Fibroblast of the aortic adventitia (primary cell): Measurements from ENCODE around the gene PPP5C. TPM values are rescaled to one million over a fixed set of nuclear protein-coding genes. Genes with fewer than 3 reads are reported as not detected.

Experiments used
- DNase-seq: peaks from one replicate; pipeline ENCODE4 v3.0.0-alpha.2; 2010; ENCODE audit warnings: low read depth
- H3K4me3 ChIP-seq: 2 replicates; pipeline ENCODE4 v1.5.1; 2011; ENCODE audit warnings: low read depth, mild to moderate bottlenecking, control low read depth, low read length, moderate library complexity
- total RNA-seq: library from RNA; depleted of rRNA; stranded (reverse); fragments of >200 nt; gene quantifications from 2 replicates; pipeline ENCODE4 v1.2.3, GENCODE V29; 2012; ENCODE audit warnings: low replicate concordance
- TF ChIP-seq, protein P1 (sequence below): IDR thresholded peaks from 2 replicates; pipeline ENCODE4 v1.5.1; 2011; ENCODE audit warnings: mild to moderate bottlenecking, low read length, control low read depth, inconsistent platforms; ENCODE audit not compliant: insufficient read depth

Gene PPP5C, protein sequence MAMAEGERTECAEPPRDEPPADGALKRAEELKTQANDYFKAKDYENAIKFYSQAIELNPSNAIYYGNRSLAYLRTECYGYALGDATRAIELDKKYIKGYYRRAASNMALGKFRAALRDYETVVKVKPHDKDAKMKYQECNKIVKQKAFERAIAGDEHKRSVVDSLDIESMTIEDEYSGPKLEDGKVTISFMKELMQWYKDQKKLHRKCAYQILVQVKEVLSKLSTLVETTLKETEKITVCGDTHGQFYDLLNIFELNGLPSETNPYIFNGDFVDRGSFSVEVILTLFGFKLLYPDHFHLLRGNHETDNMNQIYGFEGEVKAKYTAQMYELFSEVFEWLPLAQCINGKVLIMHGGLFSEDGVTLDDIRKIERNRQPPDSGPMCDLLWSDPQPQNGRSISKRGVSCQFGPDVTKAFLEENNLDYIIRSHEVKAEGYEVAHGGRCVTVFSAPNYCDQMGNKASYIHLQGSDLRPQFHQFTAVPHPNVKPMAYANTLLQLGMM
- 14.9 and 52.4 TPM in 2 replicates for total RNA-seq

DNA sequence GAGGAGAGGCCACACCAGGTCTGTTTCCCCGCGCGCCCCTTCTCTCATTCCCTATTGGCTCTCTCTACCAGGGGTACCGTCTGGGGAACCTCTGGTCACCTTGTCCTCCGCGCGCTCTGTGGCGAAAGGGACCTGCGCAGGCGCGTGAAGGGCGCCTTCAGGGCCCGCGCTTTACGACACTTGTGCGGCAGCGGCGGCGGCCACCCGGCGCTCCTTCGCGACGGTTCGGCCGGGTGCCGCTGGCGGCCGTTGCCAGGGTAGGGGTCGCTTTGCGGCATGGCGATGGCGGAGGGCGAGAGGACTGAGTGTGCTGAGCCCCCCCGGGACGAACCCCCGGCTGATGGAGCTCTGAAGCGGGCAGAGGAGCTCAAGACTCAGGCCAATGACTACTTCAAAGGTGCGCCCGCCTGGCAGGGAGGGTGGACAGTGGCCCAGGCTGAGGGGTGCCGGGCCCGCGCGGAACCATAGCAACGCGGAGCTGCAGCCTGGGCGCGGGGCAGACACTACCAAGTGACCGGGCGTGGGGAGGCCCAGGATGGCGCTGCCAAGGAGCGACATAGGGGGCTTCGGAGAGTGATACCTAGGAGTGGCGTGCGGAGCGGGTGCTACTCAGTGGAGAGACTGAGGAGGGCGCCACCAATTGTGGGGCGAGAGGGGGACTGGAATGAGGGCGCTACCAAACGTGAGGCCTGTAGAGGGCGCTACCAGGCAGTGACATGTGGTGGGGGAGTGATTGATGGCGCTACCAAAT is at the start of gene PPP5C:
Gene PPP5C (plus strand): TSS at position 267 of the 751 bp plus-strand sequence. CDS start 10 bp downstream, at position 277.
- TF ChIP-seq, protein P1, sequence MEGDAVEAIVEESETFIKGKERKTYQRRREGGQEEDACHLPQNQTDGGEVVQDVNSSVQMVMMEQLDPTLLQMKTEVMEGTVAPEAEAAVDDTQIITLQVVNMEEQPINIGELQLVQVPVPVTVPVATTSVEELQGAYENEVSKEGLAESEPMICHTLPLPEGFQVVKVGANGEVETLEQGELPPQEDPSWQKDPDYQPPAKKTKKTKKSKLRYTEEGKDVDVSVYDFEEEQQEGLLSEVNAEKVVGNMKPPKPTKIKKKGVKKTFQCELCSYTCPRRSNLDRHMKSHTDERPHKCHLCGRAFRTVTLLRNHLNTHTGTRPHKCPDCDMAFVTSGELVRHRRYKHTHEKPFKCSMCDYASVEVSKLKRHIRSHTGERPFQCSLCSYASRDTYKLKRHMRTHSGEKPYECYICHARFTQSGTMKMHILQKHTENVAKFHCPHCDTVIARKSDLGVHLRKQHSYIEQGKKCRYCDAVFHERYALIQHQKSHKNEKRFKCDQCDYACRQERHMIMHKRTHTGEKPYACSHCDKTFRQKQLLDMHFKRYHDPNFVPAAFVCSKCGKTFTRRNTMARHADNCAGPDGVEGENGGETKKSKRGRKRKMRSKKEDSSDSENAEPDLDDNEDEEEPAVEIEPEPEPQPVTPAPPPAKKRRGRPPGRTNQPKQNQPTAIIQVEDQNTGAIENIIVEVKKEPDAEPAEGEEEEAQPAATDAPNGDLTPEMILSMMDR, result peak; percentile 88
- DNase-seq, result peak; percentile 87
- H3K4me3 ChIP-seq, result peak within 1 kb of the TSS; percentile 98

DNA sequence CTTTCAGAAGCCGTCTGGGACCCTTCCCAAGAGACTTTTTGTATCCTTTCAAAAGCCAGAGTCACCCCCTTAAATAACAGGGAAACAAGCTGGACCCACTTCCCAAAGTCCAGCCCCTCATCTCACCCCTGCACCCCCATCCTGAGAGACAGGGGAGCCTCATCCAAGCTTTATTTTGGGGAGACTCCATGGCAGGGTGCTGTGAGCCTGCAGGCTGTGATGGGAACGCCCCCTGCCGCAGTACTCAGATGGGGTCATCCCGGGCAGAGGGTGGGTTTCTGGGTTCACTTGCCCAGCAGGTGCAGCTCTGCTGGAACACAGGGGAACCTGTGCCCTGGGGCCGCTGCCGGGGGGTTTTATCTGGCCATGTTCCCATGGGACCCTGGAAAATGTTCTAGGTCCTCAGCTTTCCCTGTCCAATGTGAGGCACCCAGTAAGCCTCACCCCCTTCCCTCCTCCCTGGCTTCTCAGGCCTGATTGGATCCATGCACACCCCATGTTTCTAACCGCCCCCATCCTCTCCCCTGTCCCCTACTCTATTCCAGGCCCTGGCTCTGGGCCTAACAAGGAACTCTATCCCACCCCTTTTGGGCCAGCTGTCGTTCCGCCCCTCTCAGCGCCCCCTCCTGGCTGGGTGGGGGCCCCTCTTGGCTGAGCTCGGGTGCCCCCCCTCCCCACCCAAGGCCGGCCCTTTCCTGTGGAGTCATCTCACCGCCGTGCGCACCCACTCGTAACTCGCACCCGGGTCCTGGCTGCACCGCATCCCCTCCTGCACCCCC is 49.0 kb upstream of the PPP5C start:
- peak overlapping the region; percentile 57 for H3K4me3 ChIP-seq
- TF ChIP-seq, protein P1, result no peak
- peak; percentile 29 for DNase-seq

DNA sequence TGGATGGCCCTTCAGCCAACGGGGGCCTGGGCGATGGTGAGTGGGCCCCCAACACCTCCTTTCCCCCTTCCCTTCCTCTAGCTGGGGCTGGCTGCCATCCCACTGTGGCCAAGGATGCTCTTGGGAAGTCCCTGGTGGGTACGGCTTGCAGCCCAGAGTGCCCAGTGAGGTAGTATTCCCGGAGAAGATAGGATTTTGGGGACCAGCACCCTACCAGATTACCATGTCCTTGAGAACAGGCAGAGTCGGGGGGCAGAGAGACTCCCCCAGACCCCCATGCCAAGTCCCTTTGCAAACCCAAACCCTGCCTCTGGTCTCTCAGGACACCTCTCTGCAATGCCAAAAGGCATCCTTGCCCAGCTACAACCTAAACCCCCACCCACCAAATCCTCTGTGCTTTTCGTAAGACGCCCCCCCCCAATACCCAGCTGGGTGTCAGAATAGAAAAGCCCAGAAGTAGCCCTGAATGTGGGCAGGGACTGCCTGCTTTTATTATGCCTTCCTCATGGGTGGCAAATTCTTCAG is 48.3 kb upstream of the PPP5C start:
- TF ChIP-seq, protein P1, result no peak
- H3K4me3 ChIP-seq, result peak overlapping the region; percentile 57
- DNase-seq, result no peak

DNA sequence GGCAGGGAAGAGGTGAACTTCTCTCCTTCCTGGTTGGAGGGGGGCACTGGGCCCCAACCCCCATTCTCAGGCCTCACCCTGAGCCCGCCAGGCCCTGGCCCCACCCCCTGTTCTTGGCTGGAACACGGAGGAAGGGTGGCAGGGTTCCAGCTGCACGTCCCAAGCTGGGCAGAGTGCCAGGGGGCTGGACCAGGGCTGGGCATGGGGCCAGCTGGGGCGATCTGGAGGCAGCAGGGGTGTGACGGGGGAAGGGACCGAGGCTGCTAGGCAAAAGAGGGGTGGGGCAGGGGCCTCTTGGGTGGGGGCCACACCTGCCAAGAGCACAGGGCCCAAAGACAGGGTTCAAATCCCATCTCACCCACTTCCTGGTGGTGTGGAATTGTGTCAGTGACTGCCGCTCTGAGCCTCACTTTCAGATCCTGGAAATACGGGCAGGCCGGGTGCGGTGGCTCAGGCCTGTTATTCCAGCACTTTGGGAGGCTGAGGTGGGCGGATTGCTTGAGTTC is 47.8 kb upstream of the PPP5C start:
- TF ChIP-seq, protein P1, result no peak
- H3K4me3 ChIP-seq, result peak overlapping the region; percentile 57
- peak; percentile 89 for DNase-seq

DNA sequence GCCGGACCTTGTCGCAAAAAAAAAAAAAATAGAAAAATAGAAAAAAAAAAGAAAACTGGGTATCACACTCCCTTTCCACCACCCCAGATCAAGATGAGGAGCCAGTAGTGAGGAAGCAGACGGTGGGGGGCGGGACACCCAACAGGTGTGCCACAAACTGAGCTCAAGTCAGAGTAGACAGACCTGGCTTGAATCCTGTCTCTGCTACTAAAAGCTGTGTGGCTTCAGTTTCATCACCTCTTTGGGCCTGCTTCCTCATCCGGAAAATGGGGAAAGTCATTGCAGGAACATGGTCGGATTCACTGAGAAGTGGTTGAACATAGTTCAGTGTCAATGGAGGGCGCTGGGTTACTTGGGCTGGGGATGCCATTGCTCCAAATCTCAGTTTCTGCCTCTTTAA is 47.2 kb upstream of the PPP5C start:
- H3K4me3 ChIP-seq, result no peak overlapping the region
- no peak for DNase-seq
- TF ChIP-seq, protein P1, result no peak

DNA sequence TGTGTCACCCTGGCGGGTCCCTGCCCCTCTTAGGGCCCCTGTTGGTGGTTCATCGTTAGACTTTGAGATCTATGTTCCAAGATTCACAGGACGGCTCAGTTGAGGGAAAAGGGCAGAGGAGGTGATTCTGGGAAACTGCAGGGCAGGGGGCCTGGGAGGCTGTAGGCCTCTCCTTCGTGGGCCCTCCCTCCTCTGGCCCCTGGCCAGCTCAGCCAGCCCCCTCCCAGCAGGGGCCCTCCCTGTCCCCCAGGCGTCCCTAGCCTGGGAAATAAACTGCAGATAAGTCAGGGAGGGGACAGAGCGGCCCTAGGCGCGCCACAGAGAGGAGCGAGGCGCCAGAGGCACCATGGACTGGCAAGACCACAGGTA is 43.6 kb upstream of the PPP5C start:
- no peak for DNase-seq
- H3K4me3 ChIP-seq, result no peak overlapping the region
- TF ChIP-seq, protein P1, result no peak
